Measurements from ENCODE around the gene SMARCB1.
A peak's percentile ranks its signal among the peaks of the same experiment; 100 is the strongest.

The SMARCB1 gene

DNA sequence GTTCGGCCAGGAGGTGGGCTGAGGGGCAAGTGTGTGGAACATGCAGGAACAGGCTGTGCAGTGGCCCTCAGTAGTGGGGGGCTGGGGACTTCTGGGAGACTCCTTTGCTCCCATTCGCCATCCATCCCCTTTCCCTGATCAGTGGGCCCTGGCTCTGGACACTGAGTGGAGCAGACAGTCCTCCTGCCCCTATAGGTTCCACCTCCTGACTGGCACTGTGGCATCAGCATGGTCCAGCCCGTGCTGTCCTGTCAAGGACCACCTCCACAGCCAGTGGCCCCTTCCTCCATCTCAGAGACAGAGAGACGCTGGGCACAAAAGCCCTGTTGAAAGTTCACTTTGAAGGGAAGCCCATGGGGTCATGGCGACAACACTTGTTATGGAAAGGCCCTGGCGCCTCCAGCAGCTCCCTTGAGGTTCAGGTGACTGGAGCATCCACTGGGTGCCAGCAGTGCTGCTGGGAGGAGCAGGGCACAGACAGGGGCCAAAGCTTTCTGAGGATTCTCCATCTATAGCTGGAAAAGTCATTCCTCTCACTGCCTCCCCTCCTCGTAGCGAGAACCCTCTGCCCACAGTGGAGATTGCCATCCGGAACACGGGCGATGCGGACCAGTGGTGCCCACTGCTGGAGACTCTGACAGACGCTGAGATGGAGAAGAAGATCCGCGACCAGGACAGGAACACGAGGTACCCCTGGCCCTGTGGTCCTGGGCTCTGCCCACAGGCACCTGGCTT is 46.4 kb downstream of the SMARCB1 start:
- no peak for DNase-seq

GRCh38 chr22:23833911-23834317 is 47.1 kb downstream of the SMARCB1 start:
- no peak for DNase-seq

GRCh38 chr22:23834406-23834792 is 47.6 kb downstream of the SMARCB1 start:
- DNase-seq: no peak

DNA sequence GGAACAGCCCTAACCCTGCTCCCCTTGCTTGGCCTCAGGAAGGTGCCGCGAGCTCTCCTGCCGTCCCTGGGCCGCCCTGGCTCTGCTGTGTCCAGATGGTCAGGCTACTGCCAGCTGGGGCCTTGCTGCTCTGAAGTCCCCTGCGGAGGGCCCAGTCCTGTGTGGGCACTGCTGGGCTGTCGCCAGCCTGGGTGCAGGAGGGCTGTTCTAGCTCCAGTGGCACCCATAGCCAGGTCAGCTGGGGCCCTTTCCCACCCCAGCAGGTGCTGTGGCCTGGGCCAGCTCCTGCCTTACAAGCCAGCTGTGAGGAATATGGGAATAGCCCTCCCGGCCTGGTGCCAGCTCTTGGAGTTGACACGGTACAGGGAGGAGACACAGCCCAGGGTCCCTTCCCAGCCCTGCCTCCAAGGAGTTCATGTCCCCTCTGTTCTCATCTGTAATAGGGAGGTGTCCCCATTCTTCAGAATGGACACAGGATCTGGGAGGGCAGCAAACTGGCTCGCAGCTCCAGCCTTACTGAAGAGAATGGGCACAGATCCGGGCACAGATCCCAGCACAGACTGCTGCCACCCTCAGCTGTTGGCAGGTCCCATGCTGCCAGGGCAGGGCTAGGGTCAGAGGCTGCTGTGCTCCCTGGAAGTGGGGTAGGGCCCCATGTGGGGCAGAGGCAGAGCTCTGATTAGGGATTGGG is 48.2 kb downstream of the SMARCB1 start:
- DNase-seq: no peak

DNA sequence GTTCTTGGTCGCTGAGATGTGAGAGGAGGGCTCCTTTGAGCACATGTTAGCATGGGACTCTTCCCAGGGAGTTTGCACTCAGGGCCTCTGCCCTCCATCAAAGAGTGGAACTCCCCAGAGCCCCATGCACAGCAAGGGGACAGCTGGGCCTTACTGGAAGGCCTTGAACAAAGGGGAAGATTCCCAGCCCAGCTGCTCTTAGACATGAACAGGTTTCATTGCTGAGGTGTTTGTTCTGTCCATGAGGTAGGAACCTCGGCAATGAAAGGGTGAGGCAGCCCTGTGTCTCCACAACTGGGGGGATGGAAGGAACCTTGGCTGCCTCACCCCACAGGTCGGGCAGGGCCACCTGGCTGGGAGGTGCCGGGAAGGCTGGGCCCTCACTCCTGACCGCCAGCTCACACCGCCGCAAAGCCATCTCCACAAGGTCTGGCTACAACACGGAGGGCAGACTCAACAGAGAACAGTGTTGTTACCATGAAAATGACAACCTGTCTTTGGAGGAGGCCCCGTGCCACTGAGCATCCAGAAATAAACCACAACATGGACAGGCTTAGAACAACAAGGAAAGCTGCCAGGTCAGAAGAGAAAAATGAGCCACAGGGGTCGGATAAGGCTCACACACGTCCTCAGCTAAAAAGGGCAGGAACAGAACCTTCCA is 48.8 kb downstream of the SMARCB1 start:
- DNase-seq: no peak

- no peak for DNase-seq
Observed at GRCh38 chr22:23836281-23836680, 49.5 kb downstream of the SMARCB1 start.

- no peak for DNase-seq
Observed at GRCh38 chr22:23836692-23837495, 50.1 kb downstream of the SMARCB1 start.

DNA sequence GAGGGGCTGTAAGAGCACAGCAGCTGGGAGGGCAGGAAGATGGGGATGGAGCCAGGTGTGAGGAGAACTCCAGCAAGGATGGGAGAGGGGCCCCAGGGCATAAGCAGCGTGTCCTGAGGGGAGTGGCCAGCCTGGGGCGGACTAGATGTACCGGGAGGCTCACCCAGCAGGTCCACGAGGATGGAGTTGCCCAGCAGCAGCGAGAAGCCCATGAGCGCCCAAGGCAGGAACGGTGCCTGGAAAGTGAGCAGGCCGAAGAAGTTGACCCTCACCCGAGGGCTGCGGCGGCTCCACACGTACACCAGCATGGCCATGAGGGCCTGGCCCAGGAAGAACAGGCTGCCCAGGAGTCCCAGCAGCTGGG is 50.7 kb downstream of the SMARCB1 start:
- DNase-seq: no peak

- no peak for DNase-seq
Observed at GRCh38 chr22:23837911-23838680, 51.3 kb downstream of the SMARCB1 start.

- peak; percentile 98 for DNase-seq
Observed at GRCh38 chr22:23838681-23839468, 52.1 kb downstream of the SMARCB1 start, which contains the start of gene DERL3. TSS of gene DERL3 (minus strand) at chr22:23839006. CDS start at chr22:23838987, 19 bp downstream.

GRCh38 chr22:23840026-23840425 is 53.3 kb downstream of the SMARCB1 start:
- DNase-seq: no peak

- DNase-seq: no peak
Observed at GRCh38 chr22:23841292-23841691, 54.5 kb downstream of the SMARCB1 start.

GRCh38 chr22:23841736-23842445 is 55.1 kb downstream of the SMARCB1 start:
- peak; percentile 40 for DNase-seq

DNA sequence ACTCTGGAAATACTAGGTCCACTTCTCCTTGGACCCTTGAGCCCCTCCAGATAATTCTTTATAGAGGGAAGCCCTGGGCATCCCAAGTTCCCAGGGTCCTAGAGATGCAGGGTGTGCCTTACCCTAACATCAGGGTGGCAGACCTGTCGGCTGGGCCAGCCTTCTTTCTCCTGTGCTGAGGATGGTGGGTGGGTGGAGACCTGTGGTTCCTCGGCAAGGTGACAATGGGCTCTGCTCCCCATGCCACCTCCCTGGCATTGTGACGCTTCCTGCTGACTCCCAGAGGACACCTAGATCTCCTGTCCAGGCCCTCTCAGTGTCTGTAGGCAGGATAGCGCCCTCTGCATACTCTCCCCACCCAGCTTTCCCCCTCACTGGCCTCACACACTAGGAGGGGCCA is 55.8 kb downstream of the SMARCB1 start:
- no peak for DNase-seq

GRCh38 chr22:23844739-23845202 is 58.0 kb downstream of the SMARCB1 start:
- DNase-seq: no peak

DNA sequence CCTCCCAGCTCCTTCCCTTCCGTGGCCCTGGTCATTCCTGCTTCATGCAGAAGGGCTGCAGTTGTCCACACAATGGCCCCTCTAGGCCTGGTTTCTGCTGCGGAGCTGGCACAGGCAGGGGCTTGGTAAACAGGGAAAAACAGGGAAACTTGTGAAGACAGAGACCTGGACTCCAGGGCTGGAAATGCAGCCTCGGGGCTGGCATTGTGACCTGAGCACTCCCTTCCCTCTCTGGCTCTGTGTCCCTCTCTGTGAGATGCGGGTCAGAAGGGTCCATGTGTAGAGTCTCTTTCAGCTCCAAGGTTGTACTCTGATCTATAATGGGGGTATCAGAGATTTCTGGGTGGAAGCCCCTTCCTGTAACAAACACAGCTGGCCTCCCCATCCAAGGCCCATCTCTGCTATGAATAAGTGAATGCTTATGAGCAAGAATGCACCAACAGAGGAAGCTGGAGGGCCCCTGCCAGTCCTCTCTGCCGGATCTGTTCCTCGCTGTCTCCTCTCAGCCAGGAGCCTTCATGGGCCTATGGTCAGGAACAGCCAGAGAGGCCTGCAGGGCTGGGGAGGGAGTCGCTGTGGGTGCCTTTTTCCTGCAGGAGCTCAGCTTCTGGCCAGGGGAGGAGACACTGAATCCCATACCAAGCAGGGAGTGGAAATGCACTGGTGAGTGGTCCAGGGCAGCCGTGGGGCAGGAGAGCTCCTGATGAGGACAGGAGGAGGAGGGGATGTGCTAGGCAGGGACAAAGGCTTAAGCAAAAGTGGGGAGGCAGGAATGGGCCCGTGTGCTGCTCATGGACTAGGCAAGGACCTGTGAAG is 58.7 kb downstream of the SMARCB1 start:
- no peak for DNase-seq

- no peak for DNase-seq
Observed at GRCh38 chr22:23846081-23846469, 59.3 kb downstream of the SMARCB1 start.

DNA sequence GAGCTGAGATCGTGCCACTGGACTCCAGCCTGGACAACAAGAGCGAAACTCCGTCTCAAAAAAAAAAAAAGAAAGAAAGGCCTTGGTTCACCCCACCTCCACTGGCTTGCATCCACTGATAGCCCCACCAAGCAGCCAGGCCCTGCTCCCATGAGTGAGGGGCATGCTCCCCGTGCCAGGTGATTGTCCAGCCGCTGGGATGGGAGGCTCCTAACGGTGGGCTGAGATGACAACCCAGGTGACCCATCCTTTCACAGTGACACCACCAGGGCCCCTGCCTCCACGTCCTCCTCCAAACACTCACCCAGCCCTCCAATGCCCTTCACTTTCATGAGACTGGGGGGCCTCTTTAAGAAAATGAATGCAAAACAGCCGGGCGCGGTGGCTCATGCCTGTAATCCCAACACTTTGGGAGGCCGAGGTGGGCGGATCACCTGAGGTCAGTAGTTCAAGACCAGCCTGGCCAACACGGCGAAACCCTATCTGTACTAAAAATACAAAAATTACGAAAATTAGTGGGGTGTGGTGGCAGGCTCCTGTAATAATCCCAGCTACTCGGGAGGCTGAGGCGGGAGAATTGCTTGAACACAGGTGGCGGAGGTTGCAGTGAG is 60.6 kb downstream of the SMARCB1 start:
- no peak for DNase-seq
